Loucy (cell line): ENCODE measurements around the gene CDKN1C.

Experiments used
- CTCF ChIP-seq: fragments of 200-600 bp; sonication (generic); conservative IDR thresholded peaks from 2 replicates; pipeline ENCODE4 v1.5.1; 2014; ENCODE audit warnings: mild to moderate bottlenecking, antibody characterized with exemption, low read length
- EZH2phosphoT487 ChIP-seq: fragments of 200-600 bp; IDR thresholded peaks from 2 replicates; pipeline ENCODE4 v1.6.1; 2018; ENCODE audit warnings: antibody characterized with exemption, mild to moderate bottlenecking, moderate library complexity, borderline replicate concordance

DNA sequence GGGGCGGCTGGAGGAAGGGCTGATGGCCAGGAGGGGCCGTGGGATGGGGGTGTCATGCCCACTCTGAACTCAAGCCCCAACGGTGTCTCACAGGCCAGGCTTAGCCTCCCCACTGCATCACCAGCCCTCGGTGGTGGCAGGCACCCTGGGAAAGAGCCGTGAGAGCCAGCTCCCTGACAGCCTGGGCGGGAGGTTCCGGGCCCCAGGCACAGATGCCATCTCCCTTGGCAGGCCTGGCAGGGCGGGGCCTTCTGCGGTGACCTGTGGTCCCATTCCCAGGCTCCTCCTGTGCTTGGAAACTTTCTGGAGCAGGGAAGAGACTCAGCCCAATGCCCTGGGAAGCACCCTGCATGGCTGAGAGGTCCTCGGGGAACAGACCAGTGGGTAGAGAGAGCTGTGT is 38.8 kb upstream of the CDKN1C start:
- no peak for TF ChIP-seq CTCF
- TF ChIP-seq EZH2phosphoT487: no peak
